NCI-H2227 (cell line): Measurements from ENCODE around the gene RNF208.
A peak's percentile ranks its signal among the peaks of the same experiment; 100 is the strongest.

Source experiments
- DNase-seq: peaks from one replicate; lab custom pipeline; 2025; ENCODE audit not compliant: unreplicated experiment; lab: John Stamatoyannopoulos, UW

The RNF208 gene, protein sequence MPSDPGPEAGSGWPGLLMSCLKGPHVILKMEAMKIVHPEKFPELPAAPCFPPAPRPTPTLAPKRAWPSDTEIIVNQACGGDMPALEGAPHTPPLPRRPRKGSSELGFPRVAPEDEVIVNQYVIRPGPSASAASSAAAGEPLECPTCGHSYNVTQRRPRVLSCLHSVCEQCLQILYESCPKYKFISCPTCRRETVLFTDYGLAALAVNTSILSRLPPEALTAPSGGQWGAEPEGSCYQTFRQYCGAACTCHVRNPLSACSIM

DNA sequence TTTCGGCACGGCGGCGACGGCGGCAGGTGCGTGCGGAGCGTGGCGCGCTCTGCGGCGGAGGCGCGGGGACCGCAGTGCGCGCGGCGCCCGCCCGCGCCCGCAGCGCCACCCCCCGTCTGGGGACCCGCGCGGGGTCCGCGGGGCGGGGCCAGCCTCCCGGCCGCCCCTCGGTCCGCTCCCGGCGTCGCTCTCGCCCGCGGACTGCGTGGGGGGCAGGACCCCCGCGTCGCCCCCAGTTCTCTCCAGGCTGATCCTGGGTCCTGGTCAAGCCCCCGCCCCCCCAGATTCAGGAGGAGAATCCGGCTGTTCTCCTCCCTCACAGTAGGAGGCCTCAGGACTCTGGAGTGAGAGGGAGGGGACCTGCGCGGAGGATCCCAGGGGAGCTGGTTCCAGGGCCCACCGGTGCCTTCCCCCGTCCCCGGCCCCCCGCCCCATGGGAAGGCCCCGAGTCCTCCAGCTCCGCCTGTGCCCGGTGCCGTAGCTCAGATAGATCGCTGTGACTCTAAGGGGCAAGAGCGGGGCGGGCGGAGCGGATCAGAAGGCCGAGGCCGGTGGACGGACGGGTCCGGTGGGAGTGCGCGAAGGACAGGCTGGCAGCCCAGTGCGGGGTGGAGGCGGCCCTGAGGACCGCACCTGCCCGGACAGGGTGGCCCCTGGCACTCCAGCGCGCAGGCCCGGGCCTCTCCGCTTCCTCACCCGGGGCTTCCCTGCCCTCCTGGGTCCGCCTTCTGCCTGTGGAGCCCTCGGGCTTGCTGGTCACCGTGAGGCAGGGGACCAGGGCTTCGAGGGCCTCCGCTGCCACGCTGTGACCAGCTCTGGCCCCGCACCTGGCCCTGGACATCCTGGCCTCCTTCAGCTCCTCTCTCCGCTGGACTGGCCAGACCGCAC, at the start of gene RNF208:
RNF208 (minus strand) TSS at position 51 of the 888 bp plus-strand sequence. CDS start 1,028 bp downstream, outside the sequence.
- DNase-seq = peak; percentile 35

DNA sequence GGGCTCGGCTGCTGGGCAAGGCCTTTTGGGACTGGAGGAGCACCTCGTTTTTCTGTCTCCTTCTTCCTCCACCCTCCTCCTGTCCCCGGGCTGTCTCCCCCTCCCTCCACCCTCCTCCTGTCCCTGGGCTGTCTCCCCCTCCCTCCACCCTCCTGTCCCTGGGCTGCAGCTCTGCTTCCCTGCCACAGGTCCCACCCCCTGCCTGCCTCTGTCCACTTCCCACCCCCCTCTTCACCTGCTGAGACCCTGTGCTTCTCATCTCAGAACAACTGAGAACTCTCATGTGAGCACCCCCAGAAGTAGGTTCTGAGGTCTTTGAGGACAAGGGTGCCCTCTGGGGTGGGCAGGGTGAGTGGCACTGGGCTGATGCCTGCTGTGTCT, 49.6 kb upstream of the RNF208 start:
- DNase-seq = no peak

DNA sequence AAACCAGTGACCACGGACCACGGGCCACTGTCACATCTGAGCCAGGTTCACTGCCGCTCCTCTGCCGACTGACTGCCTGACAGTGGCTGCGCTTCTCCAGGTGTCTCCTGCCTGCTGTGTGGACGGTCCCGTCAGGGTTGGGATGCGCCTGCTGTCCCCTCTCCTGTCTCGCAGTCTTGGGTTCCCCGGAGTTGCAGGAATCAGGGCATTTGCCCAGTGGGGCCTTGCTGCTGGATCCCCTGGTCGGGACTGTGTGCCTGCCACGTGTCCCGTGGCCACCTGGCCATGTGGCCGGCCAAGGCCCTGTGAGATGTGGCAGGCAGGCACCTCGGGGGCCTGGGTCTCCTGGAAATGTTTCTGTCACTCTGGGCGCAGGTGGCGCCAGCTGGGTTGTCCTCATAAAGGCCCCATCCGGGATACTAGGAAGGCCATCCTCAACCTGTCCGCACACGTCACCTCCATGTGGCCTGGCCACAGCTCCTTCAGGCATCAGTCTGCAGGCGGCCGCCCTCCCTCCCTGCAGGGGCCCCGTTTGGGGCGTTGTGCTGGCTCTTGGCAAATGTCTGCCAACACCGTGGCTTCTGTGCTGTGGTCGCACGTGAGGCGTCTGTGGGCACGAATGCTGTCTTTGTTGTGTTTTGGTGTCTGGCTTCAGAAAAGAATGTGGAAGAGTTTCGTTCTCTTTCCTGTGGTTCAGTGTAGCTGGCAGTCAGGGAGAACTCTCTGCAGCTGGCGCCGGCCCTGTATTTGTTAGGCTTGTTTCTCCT, 49.1 kb upstream of the RNF208 start:
- no peak for DNase-seq

DNA sequence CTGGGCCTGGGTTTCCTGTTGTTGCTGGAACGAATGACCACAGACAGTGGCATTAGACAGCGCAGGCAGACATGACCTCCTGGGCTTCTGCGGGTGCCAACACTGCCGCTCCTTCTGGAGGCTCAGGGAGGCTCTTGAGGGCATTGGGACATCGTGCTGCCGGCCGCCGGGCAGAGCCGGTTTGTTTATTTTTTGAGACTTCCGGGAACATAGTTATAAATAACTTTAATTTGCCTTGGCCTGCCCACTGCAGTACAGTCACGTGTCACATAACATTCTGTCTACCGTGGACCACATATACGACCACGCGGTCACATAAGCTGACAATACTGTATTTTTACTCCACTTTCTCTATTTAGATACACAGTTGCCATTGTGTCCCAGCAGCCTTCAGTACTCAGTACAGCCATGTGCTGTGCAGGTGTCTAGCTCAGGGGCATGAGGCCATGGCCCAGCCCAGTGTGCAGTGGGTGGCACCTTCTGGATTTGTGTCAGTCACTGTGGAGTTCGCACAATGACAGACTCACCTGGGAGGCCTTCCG, 47.3 kb upstream of the RNF208 start:
- DNase-seq = no peak

DNA sequence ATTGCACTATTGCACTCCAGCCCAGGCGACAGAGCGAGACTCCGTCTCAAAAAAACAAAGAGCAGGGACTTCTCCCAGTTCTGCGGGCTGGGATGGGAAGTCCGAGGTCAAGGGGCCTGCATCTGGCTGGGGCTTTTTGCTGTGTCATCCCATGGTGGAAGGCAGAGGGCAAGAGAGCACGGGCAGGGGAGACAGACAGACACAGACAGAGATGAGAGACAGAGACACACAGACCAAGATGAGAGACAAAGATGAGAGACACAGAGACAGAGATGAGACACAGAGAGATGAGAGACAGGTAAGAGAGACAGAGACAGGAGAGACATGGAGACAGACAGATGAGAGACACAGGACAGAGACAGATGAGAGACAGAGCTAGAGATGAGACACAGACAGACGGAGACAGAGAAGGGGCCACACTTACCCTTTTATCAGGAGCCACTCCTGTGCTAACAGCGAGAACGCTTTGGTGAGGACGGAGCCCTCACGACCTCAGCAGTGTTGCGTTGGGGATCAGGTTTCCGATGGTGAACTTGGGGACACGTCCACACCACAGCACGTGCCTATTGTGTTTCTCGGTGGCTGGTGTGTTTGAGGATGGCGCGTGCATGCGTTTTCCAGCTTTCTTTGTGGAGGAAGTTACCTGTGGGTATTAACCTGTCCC, 46.6 kb upstream of the RNF208 start:
- no peak for DNase-seq

DNA sequence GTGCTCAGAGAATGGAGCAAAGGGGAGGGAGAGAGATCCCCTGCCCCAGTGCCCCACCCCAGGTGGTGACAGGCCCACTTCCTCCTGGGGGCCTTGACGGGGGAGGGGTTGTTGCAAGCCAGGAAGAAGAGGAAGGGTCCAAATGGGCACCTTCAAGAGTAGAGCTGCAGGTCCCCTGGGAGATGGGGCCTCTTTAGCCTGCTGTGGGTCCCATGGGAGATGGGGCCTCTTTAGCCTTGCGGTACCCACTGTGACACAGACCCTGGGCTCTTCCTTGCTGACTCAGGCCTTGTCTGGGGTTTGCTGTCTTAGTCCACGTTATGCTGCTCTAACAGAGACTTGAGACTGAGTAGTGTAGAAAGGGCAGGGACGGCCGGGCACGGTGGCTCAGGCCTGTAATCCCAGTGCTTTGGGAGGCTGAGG, 45.9 kb upstream of the RNF208 start:
- no peak for DNase-seq

DNA sequence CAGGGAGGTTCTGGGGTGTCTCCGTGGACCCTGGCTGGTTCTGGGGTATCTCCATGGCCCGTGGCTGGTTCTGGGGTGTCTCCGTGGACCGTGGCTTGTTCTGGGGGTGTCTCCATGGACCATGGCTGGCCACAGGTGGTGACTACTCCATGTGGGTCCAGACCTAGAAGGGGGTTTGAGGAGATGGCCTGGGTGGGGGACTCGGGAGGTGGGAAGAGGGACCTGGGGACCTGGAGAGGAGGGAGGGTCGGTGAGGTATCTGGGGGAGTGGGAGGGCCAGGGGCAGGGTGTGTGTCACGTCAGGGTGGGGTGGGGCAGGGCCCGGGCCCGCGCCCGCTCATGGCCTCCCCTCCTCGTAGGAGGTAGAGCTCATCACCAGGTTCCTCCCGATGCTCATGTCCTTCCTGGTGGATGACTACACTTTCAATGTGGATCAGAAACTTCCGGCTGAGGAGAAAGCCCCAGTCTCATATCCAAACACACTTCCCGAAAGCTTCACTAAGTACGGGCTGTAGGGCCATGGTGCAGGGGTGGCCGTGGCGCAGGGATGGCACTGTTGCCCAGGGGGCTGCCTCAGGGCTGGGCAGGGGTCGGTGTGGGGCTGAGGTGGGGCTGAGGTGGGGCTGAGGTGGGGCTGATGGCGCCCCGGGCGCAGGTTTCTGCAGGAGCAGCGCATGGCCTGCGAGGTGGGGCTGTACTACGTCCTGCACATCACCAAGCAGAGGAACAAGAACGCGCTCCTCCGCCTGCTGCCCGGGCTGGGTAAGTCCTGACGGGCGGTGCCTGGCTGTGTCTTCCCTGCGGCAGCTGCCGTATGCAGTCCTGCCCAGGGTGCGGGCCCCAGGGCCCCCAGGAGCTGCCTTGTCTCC, 44.8 kb upstream of the RNF208 start:
- no peak for DNase-seq

DNA sequence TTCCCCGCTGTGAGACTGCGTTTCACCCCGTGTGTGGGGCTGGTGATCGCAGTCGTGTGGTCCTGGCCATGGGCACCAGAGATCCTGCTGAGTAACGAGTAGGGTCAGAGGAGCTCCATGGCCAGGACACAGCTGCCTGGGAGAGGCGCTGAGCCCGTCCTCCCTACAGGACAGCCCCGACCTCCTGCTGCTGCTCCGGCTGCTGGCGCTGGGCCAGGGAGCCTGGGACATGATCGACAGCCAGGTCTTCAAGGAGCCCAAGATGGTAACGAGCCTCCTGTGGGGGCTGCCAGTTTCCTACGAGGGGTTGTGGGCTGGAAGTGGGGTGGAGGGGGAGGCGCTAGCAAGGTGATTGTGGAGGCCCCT, 44.1 kb upstream of the RNF208 start:
- no peak for DNase-seq

DNA sequence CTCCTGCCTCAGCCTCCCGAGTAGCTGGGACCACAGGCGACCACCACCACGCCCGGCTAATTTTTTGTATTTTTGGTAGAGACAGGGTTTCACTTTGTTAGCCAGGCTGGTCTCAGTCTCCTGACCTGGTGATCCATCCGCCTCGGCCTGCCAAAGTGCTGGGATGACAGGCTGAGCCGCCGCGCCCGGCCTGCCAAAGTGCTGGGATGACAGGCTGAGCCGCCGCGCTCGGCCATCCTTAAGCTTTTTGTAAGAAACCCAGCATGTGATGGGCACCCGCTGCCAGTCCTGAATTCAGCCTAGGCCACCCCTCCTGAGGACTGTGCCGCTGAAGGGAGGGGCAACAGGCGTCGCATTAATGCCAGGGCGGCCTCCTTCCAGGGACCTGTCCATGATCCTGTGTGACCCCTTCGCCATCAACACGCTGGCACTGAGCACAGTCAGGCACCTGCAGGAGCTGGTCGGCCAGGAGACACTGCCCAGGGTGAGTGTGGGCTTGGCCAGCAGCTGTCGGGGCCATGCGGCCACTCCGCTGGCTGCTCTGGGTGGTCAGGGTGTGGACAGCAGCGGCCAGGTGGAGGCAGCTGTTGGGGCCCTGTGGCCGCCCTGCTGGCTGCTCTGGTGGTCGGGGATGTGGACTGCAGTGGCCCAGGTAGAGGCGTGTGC, 43.6 kb upstream of the RNF208 start:
- no peak for DNase-seq

DNA sequence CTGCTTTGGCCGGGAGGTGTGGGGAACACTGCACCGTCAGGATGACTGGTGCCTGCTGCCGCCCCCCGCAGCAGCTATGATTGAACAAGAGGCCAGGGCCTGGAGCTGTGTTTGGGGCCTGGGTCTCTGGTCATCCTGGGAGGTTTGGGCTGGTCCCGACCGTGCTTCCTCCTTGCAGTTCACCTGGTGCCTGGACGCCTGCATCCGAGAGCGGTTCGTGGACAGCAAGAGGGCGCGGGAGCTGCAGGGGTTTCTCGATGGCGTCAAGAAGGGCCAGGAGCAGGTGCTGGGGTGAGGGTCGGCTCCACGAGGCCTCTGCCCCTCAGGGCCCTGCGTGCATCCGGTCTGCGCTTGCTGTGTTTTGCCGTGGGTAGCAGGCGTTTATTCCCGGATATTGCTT, 42.0 kb upstream of the RNF208 start:
- DNase-seq = no peak

DNA sequence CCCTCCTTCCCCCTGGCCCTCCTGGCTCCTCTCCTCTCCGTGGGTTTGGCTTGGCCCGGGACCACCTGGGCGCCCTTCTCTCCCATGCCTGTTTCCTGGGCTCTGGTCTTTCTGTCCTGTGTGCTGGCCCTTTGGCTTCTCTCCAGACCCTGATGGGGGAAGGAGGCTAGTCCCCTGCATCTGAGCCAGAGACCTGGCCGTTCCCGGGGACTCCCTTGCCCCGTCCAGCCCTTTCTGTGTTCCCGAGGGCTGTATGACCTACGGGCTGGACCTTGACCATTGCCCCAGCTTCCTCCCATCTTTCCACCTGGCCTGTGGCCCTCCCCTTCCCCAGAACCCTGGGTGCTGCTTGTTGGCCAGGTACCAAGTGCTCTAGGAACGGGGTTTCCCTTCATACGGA, 41.5 kb upstream of the RNF208 start:
- no peak for DNase-seq

DNA sequence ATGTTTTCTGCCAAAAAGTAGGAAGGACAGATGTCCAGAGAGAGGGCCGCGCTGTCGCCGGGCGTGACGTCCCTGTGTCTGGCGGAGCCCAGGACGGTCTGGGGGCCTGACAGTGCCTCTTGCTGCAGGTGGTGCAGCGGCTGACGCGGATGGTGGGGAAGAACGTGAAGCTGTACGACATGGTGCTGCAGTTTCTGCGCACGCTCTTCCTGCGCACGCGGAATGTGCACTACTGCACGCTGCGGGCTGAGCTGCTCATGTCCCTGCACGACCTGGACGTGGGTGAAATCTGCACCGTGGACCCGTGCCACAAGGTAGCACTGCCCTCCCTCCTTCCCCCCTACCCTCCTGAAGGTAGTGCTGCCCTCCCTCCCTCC, 40.9 kb upstream of the RNF208 start:
- no peak for DNase-seq

DNA sequence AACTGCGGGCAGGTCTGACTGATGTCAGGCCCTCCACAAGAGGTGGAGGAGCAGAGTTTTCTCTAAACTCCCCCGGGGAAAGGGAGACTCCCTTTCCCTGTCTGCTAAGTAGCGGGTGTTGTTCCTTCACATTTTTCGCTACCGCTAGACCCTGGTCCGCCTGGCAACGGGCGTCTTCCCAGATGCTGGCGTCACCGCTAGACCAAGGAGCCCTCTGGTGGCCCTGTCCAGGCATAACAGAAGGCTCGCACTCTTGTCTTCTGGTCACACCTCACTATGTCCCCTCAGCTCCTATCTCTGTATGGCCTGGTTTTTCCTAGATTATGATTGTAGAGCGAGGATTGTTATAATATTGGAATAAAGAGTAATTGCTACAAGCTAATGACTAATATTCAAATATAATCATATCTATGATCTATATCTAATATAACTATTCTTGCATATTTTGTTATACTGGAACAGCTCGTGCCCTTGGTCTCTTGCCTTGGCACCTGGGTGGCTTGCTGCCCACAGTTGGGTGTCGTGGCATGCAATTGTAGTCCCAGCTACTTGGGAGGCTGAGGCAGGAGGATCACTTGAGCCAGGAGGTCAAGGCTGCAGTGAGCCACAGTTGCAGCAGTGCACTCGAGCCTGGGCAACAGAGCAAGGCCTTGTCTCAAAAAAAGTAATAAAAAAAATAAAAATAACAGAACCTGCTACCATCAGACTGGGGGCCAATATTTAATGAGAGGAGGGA, 40.3 kb upstream of the RNF208 start:
- peak; percentile 15 for DNase-seq

DNA sequence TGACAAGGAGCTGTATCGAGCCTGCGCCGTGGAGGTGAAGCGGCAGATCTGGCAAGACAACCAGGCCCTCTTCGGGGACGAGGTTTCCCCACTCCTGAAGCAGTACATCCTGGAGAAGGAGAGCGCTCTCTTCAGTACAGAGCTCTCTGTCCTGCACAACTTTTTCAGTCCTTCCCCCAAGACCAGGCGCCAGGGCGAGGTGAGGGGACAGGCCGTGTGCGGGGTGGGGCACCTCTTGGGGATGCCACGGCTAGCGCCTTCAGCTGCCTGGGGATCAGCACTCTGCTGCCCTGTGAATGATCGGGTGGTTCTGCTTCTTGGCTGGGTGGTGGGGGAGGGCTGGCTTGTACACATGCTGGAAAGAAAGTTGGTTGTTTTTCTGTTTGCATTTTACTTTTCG, 34.8 kb upstream of the RNF208 start:
- DNase-seq = no peak

DNA sequence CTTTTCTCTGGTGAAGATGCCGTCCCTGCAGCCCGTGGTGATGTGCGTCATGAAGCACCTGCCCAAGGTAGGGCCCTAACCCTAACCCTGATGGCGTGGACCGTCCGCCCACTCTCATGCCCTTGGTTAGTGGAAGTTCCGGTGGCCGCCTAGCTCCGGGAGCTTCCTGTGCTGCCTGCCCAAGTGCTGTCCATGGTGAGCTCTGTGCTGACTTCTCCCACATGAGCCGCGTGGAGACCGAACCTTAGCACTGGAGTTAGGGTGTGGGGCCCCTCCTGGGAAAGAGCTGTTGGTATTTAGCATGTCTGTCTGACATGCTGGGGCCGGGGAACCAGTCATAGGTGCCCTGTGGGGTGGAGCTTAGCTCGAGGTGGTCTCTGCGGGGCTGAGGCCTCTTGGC, 34.3 kb upstream of the RNF208 start:
- DNase-seq = no peak

DNA sequence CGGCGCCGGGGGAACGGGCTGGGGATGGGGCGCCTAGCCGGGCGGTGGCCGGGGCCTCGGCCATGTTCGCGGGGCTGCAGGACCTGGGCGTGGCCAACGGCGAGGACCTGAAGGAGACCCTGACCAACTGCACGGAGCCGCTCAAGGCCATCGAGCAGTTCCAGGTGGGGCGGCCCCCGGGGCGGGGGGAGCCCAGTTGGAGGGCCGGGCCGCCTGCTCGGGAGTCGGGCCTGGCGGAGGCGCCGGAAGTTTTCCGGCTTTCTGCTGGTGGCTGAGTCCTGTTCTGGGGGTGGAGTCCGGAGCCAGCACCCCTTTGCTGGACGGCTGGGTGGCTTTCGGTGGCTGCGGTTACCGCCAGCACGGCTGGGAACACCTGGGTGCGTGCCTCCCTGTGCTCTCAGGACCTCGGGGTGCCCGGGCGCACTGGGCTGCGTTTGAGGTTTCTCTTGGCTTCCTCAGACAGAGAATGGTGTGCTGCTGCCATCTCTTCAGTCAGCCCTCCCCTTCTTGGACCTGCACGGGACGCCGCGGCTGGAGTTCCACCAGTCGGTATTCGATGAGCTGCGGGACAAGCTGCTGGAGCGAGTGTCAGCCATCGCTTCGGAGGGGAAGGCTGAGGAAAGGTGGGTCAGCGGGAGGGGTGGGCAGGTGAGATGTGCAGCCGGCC, 33.5 kb upstream of the RNF208 start:
- peak; percentile 72 for DNase-seq

DNA sequence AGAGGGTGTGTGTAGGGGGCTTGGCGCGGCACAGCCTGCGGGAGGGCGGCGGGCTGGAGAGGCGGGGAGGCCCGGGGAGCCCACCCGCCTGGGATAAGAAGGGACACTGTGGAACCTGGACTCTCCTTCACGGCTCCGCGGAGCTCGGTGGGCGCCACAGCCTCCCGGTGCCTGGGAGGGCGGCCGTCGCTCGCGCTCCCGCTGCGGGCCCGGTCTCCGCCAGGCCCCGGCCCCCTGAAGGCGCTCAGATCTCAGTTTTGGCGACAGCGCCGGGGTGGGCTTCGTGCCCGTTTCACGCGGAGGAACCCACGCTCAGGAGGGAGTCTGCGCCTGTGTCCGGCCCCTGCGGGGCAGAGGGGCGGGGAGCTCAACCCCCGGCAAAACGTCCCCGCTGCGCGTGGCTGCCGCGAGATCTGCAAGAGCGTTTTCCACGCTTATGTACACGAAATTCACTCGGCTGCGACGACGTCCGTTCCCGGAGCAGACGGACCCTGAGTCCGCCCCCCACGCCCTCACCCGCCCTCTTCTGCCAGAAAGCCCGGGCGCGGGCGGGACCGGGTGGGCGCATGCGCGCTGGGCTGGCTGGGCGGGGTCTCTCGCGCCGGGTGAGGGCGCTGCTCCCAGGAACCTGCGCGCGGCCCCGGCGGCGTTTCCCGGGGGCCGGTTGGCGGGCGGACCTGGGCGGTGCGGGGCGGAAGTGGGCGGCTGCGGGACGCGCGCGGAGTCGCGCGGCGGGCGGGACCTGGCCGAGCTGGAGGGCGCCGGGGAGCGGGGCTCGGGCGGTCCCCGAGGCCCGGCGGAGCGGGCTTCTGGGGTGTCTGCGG, 32.8 kb upstream of the RNF208 start, which contains the start of gene NELFB:
NELFB (plus strand) TSS at position 704 of the 824 bp plus-strand sequence.
- peak; percentile 92 for DNase-seq
